SK-N-SH (cell line): Measurements from ENCODE around the gene WDFY2. TPM values are rescaled to one million over a fixed set of nuclear protein-coding genes. Genes with fewer than 3 reads are reported as not detected.

Experiments
- CTCF ChIA-PET: fragments of 300-600, 350-600 bp; formaldehyde crosslinking; extraction: SDS; loops from one replicate; lab custom pipeline; 2021; lab: Yijun Ruan, JAX
- POLR2A ChIA-PET: fragments of 350-600 bp; sonication (Branson Sonifier 250); formaldehyde crosslinking; extraction: SDS; loops from one replicate; lab custom pipeline; 2020; ENCODE audit warnings: antibody characterized with exemption, inconsistent platforms; lab: Yijun Ruan, JAX
- DNase-seq: peaks from one replicate; pipeline ENCODE4 v3.0.0; 2012
- H2AFZ ChIP-seq: fragments of 200-600 bp; sonication (generic); 2 replicates; pipeline ENCODE4 v1.8.1; 2016; ENCODE audit warnings: antibody characterized with exemption, mild to moderate bottlenecking, low read depth
- H3F3A ChIP-seq: fragments of 200-600 bp; sonication (generic); replicated peaks from 2 replicates; pipeline ENCODE3; 2016; ENCODE audit warnings: antibody characterized with exemption, mild to moderate bottlenecking; ENCODE audit not compliant: insufficient read depth
- H3K27ac ChIP-seq, 2 experiments: fragments of 200-500 bp in 1 of 2; fragments of 200-600 bp in 1 of 2; sonication (Bioruptor generic) in 1 of 2; sonication (generic), shearing (Covaris generic) in 1 of 2; 2 replicates each; pipeline versions ENCODE4 v1.5.1 to v1.6.1; 2014 to 2016; ENCODE audit warnings: low read depth in 2 of 2, inconsistent platforms in 1 of 2, low read length in 1 of 2, mild to moderate bottlenecking in 1 of 2, mixed read lengths in 1 of 2
- H3K27me3 ChIP-seq: fragments of 200-600 bp; sonication (generic), shearing (Covaris generic); 2 replicates; pipeline ENCODE4 v1.6.1; 2016; ENCODE audit warnings: mixed run types; ENCODE audit not compliant: insufficient read depth
- H3K36me3 ChIP-seq, 2 experiments: fragments of 200-500 bp in 1 of 2; fragments of 200-600 bp in 1 of 2; sonication (Bioruptor generic) in 1 of 2; sonication (generic) in 1 of 2; replicated peaks in 1 of 2; 2 replicates each; pipeline versions ENCODE3 to v1.5.1; 2014 to 2016; ENCODE audit warnings: low read length in 1 of 2, mild to moderate bottlenecking in 1 of 2; ENCODE audit not compliant: insufficient read depth in 2 of 2, control insufficient read depth in 1 of 2
- H3K4me1 ChIP-seq, 2 experiments: fragments of 200-500 bp in 1 of 2; fragments of 200-600 bp in 1 of 2; sonication (Bioruptor generic) in 1 of 2; sonication (generic), shearing (Covaris generic) in 1 of 2; 2 replicates each; pipeline versions ENCODE4 v1.5.1 to v1.6.1; 2014 to 2016; ENCODE audit warnings: low read depth in 1 of 2, low read length in 1 of 2, mixed run types in 1 of 2; ENCODE audit not compliant: insufficient read depth in 2 of 2, control insufficient read depth in 1 of 2
- H3K4me2 ChIP-seq: fragments of 200-600 bp; sonication (generic), shearing (Covaris generic); 2 replicates; pipeline ENCODE4 v1.6.1; 2017; ENCODE audit warnings: mixed run types
- H3K4me3 ChIP-seq, 2 experiments: fragments of 200-500 bp in 1 of 2; fragments of 200-600 bp in 1 of 2; sonication (Bioruptor generic) in 1 of 2; sonication (generic), shearing (Covaris generic) in 1 of 2; 2 replicates each; pipeline versions ENCODE4 v1.5.1 to v1.8.1; 2014 to 2016; ENCODE audit warnings: low read depth in 2 of 2, inconsistent platforms in 1 of 2, low read length in 1 of 2, mild to moderate bottlenecking in 1 of 2, mixed read lengths in 1 of 2, moderate library complexity in 1 of 2
- H3K79me2 ChIP-seq: fragments of 200-600 bp; sonication (generic); 2 replicates; pipeline ENCODE4 v1.8.1; 2017; ENCODE audit warnings: mild to moderate bottlenecking; ENCODE audit not compliant: insufficient read depth
- H3K9ac ChIP-seq: fragments of 200-600 bp; sonication (generic); 2 replicates; pipeline ENCODE4 v1.6.1; 2017; ENCODE audit warnings: mixed run types
- H3K9me2 ChIP-seq: fragments of 200-600 bp; sonication (generic); 2 replicates; pipeline ENCODE4 v1.6.1; 2017; ENCODE audit warnings: mixed run types
- H3K9me3 ChIP-seq: fragments of 200-600 bp; sonication (generic); 2 replicates; pipeline ENCODE4 v1.6.1; 2017; ENCODE audit warnings: mixed run types, mild to moderate bottlenecking, moderate library complexity
- H4K20me1 ChIP-seq: fragments of 200-600 bp; sonication (generic); 2 replicates; pipeline ENCODE4 v1.6.1; 2017; ENCODE audit warnings: mild to moderate bottlenecking, mixed run types; ENCODE audit not compliant: insufficient read depth
- CHD2 ChIP-seq: fragments of 150-350 bp; IDR thresholded peaks from 2 replicates; pipeline ENCODE4 v1.6.1; 2018; ENCODE audit warnings: low read length; ENCODE audit not compliant: partially characterized antibody
- FOXM1 ChIP-seq: IDR thresholded peaks from 2 replicates; pipeline ENCODE4 v1.4.0; 2012; ENCODE audit warnings: low read depth, mild to moderate bottlenecking
- IRF3 ChIP-seq: fragments of 150-350 bp; IDR thresholded peaks from 2 replicates; pipeline ENCODE4 v1.6.1; 2016; ENCODE audit warnings: mild to moderate bottlenecking, low read depth, low read length
- JUND ChIP-seq: IDR thresholded peaks from 2 replicates; pipeline ENCODE4 v1.4.0; 2012
- MXI1 ChIP-seq: IDR thresholded peaks from 2 replicates; pipeline ENCODE4 v1.6.1; 2012; ENCODE audit warnings: mild to moderate bottlenecking, low read depth, low read length, improper control_type of control experiment
- POLR2AphosphoS5 ChIP-seq: IDR thresholded peaks from 2 replicates; pipeline ENCODE4 v1.6.1; 2012; ENCODE audit warnings: low read depth, low read length
- REST ChIP-seq: IDR thresholded peaks from 2 replicates; pipeline ENCODE4 v1.6.1; 2012; ENCODE audit warnings: mild to moderate bottlenecking, low read depth, low read length, moderate library complexity
- RXRA ChIP-seq: IDR thresholded peaks from 2 replicates; pipeline ENCODE4 v1.4.0; 2012; ENCODE audit warnings: low read depth, mild to moderate bottlenecking, borderline replicate concordance
- TAF1 ChIP-seq: IDR thresholded peaks from 2 replicates; pipeline ENCODE4 v1.6.1; 2012; ENCODE audit warnings: low read depth, mild to moderate bottlenecking, low read length, moderate library complexity, borderline replicate concordance
- TCF12 ChIP-seq: IDR thresholded peaks from 2 replicates; pipeline ENCODE4 v1.4.0; 2012
- ZBTB33 ChIP-seq: IDR thresholded peaks from 2 replicates; pipeline ENCODE4 v1.4.0; 2012; ENCODE audit warnings: low read depth, borderline replicate concordance
- WGBS: methylation state at CpG from one replicate; pipeline ENCODE4 v1.1.6; 2017; ENCODE audit warnings: low lambda C conversion rate; 5-methylcytosine and 5-hydroxymethylcytosine counted together
- polyA plus RNA-seq, 3 experiments: library from polyadenylated mRNA; depleted of rRNA; stranded (reverse); fragments of >200 nt; gene quantifications; 2 replicates each; pipeline ENCODE4 v1.2.3, GENCODE V29; 2012

The WDFY2 gene
- polyA plus RNA-seq, 1 of the 3 experiments (the other 2 are of a cell fraction) = 4.1 TPM

DNA sequence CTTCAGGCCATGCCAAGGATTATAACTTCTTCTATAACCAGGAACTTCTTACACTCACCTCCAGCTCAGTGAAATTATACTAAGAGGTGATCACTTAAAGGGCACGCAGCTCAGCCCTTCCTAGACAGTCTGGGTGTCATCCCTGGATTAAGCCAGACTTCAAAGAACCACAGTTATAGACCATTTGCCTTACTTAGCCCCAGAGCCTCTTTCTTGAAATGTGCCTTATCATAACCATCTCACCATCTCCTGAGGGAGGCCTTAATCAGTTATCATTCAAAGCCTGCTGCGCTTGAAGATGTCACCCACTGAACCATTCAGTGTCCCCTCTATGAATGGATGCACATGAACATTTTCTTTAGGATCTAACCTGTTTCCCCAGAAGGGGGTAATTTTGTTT lies 229.8 kb downstream of the WDFY2 start:
- Histone ChIP-seq H3K9me3 (no peaks in the 10 kb centered on the region), H3K9me2 (no peaks in the 10 kb centered on the region), H3K4me2 (no peak overlapping the region), H3K79me2 (no peaks in the 10 kb centered on the region), H3K27ac (no peak overlapping the region), H3K9ac (no peak overlapping the region), H3F3A (no peaks in the 10 kb centered on the region), H3K4me3 (no peak overlapping the region), H3K4me1 (peaks cover 0 to 14% of the 10 kb centered on the region in 2 experiments; a peak in 1 of 4 replicates), H4K20me1 (no peaks in the 10 kb centered on the region), H2AFZ (no peak overlapping the region), H3K27me3 (no peaks in the 10 kb centered on the region), H3K36me3 (no peaks in the 10 kb centered on the region)
- DNase-seq = no peak
- 93% methylated on average over 2 of the region's 2 CpGs for WGBS
- CTCF ChIA-PET = interaction anchor here (0.6 to 4.7 kb wide), 18 partner anchors 9 to 603 kb away, joined by 3 to 51 read pairs (median 4); partner anchors contain the start of gene NEK5
- POLR2A ChIA-PET = no interaction called here
- TF ChIP-seq TCF12 (no peak), CHD2 (no peak), FOXM1 (no peak), MXI1 (no peak), ZBTB33 (no peak), JUND (no peak), TAF1 (no peak), IRF3 (no peak), RXRA (no peak), POLR2AphosphoS5 (no peak), REST (no peak)
